ENCODE results near the gene PRSS38. TPM values are rescaled to one million over a fixed set of nuclear protein-coding genes. Genes with fewer than 3 reads are reported as not detected.

Gene PRSS38
- total and polyA plus RNA-seq, 2 experiments from 2014 or later = not detected

DNA sequence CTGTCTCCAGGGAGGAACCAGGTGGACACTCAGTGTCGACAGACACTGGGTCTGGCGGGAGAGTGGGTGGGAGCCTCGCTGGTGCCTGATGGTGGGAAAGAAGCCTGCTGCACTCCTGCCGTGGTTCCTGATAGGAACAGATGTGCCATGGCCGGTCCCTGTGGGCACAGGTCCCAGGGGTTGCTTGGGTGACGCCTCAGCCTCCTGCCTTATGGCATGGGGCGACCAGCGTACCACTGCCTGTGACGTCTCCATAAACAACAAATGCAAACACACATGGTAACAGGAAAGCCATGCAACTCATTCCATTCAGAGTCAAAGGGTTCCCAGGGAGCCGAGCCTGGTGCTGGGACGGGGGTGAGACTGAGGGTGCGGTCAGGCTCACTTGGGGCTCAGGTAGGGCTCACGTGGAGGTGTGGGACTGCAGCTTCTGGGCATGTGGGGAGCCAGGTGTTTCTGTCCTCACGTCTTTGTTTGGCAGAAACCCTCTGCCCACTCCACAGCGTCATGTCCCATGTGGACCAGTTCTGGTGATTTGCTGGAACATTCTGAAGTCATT, 45.5 kb upstream of the PRSS38 start:
- DNase-seq (ENCODE audit: low spot score) = no peak

More for the DNA sequence above, 45.5 kb upstream of the PRSS38 start:
- Histone ChIP-seq H3K9me2 (ENCODE audit: insufficient read depth) (no peaks in the 10 kb centered on the region), H3F3A (replicated peaks; ENCODE audit: low read depth) (no peaks in the 10 kb centered on the region), H3K4me2 (no peak overlapping the region), H2AFZ (no peak overlapping the region), H4K20me1 (replicated peaks; ENCODE audit: insufficient read depth) (peaks cover 6% of the 10 kb centered on the region; the same call in 1 of the 2 replicates), H3K79me2 (replicated peaks; ENCODE audit: insufficient read depth) (no peaks in the 10 kb centered on the region), H3K27ac (ENCODE audit: low read depth) (no peak overlapping the region), H3K4me1 (ENCODE audit: insufficient read depth) (no peaks in the 10 kb centered on the region), H3K4me3 (no peak overlapping the region), H3K27me3 (ENCODE audit: insufficient read depth) (no peaks in the 10 kb centered on the region), H3K36me3 (ENCODE audit: insufficient read depth) (no peaks in the 10 kb centered on the region)
- TF ChIP-seq, protein P1, sequence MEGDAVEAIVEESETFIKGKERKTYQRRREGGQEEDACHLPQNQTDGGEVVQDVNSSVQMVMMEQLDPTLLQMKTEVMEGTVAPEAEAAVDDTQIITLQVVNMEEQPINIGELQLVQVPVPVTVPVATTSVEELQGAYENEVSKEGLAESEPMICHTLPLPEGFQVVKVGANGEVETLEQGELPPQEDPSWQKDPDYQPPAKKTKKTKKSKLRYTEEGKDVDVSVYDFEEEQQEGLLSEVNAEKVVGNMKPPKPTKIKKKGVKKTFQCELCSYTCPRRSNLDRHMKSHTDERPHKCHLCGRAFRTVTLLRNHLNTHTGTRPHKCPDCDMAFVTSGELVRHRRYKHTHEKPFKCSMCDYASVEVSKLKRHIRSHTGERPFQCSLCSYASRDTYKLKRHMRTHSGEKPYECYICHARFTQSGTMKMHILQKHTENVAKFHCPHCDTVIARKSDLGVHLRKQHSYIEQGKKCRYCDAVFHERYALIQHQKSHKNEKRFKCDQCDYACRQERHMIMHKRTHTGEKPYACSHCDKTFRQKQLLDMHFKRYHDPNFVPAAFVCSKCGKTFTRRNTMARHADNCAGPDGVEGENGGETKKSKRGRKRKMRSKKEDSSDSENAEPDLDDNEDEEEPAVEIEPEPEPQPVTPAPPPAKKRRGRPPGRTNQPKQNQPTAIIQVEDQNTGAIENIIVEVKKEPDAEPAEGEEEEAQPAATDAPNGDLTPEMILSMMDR (conservative IDR thresholded peaks at IDR 0.05; ENCODE audit: low read depth in 2 of 2) = no peak
- TF ChIP-seq, protein P2, sequence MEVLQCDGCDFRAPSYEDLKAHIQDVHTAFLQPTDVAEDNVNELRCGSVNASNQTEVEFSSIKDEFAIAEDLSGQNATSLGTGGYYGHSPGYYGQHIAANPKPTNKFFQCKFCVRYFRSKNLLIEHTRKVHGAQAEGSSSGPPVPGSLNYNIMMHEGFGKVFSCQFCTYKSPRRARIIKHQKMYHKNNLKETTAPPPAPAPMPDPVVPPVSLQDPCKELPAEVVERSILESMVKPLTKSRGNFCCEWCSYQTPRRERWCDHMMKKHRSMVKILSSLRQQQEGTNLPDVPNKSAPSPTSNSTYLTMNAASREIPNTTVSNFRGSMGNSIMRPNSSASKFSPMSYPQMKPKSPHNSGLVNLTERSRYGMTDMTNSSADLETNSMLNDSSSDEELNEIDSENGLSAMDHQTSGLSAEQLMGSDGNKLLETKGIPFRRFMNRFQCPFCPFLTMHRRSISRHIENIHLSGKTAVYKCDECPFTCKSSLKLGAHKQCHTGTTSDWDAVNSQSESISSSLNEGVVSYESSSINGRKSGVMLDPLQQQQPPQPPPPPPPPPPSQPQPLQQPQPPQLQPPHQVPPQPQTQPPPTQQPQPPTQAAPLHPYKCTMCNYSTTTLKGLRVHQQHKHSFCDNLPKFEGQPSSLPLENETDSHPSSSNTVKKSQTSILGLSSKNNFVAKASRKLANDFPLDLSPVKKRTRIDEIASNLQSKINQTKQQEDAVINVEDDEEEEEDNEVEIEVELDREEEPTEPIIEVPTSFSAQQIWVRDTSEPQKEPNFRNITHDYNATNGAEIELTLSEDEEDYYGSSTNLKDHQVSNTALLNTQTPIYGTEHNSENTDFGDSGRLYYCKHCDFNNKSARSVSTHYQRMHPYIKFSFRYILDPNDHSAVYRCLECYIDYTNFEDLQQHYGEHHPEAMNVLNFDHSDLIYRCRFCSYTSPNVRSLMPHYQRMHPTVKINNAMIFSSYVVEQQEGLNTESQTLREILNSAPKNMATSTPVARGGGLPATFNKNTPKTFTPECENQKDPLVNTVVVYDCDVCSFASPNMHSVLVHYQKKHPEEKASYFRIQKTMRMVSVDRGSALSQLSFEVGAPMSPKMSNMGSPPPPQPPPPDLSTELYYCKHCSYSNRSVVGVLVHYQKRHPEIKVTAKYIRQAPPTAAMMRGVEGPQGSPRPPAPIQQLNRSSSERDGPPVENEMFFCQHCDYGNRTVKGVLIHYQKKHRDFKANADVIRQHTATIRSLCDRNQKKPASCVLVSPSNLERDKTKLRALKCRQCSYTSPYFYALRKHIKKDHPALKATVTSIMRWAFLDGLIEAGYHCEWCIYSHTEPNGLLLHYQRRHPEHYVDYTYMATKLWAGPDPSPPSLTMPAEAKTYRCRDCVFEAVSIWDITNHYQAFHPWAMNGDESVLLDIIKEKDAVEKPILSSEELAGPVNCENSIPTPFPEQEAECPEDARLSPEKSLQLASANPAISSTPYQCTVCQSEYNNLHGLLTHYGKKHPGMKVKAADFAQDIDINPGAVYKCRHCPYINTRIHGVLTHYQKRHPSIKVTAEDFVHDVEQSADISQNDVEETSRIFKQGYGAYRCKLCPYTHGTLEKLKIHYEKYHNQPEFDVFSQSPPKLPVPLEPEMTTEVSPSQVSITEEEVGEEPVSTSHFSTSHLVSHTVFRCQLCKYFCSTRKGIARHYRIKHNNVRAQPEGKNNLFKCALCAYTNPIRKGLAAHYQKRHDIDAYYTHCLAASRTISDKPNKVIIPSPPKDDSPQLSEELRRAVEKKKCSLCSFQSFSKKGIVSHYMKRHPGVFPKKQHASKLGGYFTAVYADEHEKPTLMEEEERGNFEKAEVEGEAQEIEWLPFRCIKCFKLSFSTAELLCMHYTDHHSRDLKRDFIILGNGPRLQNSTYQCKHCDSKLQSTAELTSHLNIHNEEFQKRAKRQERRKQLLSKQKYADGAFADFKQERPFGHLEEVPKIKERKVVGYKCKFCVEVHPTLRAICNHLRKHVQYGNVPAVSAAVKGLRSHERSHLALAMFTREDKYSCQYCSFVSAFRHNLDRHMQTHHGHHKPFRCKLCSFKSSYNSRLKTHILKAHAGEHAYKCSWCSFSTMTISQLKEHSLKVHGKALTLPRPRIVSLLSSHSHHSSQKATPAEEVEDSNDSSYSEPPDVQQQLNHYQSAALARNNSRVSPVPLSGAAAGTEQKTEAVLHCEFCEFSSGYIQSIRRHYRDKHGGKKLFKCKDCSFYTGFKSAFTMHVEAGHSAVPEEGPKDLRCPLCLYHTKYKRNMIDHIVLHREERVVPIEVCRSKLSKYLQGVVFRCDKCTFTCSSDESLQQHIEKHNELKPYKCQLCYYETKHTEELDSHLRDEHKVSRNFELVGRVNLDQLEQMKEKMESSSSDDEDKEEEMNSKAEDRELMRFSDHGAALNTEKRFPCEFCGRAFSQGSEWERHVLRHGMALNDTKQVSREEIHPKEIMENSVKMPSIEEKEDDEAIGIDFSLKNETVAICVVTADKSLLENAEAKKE (CRISPR knock-in tag; IDR thresholded peaks at IDR 0.05) = no peak
- TF ChIP-seq STAT1 (IDR thresholded peaks at IDR 0.05; ENCODE audit: unreplicated experiment) (no peak), ZNF114 (CRISPR knock-in tag; IDR thresholded peaks at IDR 0.05) (no peak), CREB1 (CRISPR knock-in tag; IDR thresholded peaks at IDR 0.05; ENCODE audit: low read depth) (no peak), EZH2phosphoT487 (IDR thresholded peaks at IDR 0.05; ENCODE audit: unreplicated experiment) (no peak), ZNF331 (CRISPR knock-in tag; IDR thresholded peaks at IDR 0.05; ENCODE audit: low read depth) (no peak), POLR2AphosphoS5 (IDR thresholded peaks at IDR 0.05; ENCODE audit: low read depth) (no peak), JUNB (IDR thresholded peaks at IDR 0.05; ENCODE audit: unreplicated experiment) (no peak), NANOG (IDR thresholded peaks at IDR 0.05; ENCODE audit: borderline replicate concordance) (no peak), EZH2 (IDR thresholded peaks at IDR 0.05; ENCODE audit: low read depth, unreplicated experiment) (no peak)
- TF ChIP-seq, protein P3, sequence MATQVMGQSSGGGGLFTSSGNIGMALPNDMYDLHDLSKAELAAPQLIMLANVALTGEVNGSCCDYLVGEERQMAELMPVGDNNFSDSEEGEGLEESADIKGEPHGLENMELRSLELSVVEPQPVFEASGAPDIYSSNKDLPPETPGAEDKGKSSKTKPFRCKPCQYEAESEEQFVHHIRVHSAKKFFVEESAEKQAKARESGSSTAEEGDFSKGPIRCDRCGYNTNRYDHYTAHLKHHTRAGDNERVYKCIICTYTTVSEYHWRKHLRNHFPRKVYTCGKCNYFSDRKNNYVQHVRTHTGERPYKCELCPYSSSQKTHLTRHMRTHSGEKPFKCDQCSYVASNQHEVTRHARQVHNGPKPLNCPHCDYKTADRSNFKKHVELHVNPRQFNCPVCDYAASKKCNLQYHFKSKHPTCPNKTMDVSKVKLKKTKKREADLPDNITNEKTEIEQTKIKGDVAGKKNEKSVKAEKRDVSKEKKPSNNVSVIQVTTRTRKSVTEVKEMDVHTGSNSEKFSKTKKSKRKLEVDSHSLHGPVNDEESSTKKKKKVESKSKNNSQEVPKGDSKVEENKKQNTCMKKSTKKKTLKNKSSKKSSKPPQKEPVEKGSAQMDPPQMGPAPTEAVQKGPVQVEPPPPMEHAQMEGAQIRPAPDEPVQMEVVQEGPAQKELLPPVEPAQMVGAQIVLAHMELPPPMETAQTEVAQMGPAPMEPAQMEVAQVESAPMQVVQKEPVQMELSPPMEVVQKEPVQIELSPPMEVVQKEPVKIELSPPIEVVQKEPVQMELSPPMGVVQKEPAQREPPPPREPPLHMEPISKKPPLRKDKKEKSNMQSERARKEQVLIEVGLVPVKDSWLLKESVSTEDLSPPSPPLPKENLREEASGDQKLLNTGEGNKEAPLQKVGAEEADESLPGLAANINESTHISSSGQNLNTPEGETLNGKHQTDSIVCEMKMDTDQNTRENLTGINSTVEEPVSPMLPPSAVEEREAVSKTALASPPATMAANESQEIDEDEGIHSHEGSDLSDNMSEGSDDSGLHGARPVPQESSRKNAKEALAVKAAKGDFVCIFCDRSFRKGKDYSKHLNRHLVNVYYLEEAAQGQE (IDR thresholded peaks at IDR 0.05; ENCODE audit: unreplicated experiment) = no peak
- TF ChIP-seq, protein P4, sequence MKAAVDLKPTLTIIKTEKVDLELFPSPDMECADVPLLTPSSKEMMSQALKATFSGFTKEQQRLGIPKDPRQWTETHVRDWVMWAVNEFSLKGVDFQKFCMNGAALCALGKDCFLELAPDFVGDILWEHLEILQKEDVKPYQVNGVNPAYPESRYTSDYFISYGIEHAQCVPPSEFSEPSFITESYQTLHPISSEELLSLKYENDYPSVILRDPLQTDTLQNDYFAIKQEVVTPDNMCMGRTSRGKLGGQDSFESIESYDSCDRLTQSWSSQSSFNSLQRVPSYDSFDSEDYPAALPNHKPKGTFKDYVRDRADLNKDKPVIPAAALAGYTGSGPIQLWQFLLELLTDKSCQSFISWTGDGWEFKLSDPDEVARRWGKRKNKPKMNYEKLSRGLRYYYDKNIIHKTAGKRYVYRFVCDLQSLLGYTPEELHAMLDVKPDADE (IDR thresholded peaks at IDR 0.05) = no peak
- Mint-ChIP-seq H3K36me3 (ENCODE audit: low read depth) (peaks cover 22% of the 10 kb centered on the region), H3K27me3 (ENCODE audit: insufficient read depth, low read depth, poor library complexity) (peaks cover 4% of the 10 kb centered on the region), H3K4me3 (no peak overlapping the region), H3K9me3 (no peaks in the 10 kb centered on the region), H3K27ac (no peak overlapping the region), H3K4me1 (no peaks in the 10 kb centered on the region)
- no peak for ATAC-seq
